SJCRH30 (cell line): ENCODE results near the gene DNAJB8. TPM values are rescaled to one million over a fixed set of nuclear protein-coding genes. Genes with fewer than 3 reads are reported as not detected.

ENCODE experiments used
- DNase-seq, 2 experiments: peaks; one replicate each; pipeline ENCODE4 v3.0.0-alpha.2; 2015 to 2020
- H3K27ac ChIP-seq: fragments of 250-450 bp; sonication (Bioruptor Pico); 2 replicates; pipeline ENCODE4 v1.5.1; 2020; ENCODE audit warnings: mild to moderate bottlenecking, moderate library complexity
- H3K27me3 ChIP-seq: fragments of 250-450 bp; sonication (Bioruptor Pico); 2 replicates; pipeline ENCODE4 v1.5.1; 2020; ENCODE audit warnings: mild to moderate bottlenecking, moderate library complexity
- H3K36me3 ChIP-seq: fragments of 250-450 bp; sonication (Bioruptor Pico); 2 replicates; pipeline ENCODE4 v1.5.1; 2020; ENCODE audit warnings: mild to moderate bottlenecking, moderate library complexity
- H3K4me1 ChIP-seq: fragments of 250-450 bp; sonication (Bioruptor Pico); 2 replicates; pipeline ENCODE4 v1.5.1; 2020; ENCODE audit warnings: mild to moderate bottlenecking, moderate library complexity
- H3K4me3 ChIP-seq: fragments of 250-450 bp; sonication (Bioruptor Pico); 2 replicates; pipeline ENCODE4 v1.5.1; 2020; ENCODE audit warnings: mild to moderate bottlenecking, moderate library complexity
- H3K9me3 ChIP-seq: fragments of 250-450 bp; sonication (Bioruptor Pico); replicated peaks from 2 replicates; pipeline ENCODE4 v1.5.1; 2020; ENCODE audit warnings: mild to moderate bottlenecking, moderate library complexity
- total RNA-seq: library from RNA; depleted of rRNA; stranded (reverse); fragments of >200 nt; shearing (Covaris generic); gene quantifications from 2 replicates; pipeline ENCODE4 v1.2.3, GENCODE V29; 2014

DNAJB8 gene
- total RNA-seq, 1 experiment from 2014 or later: not detected

- H3K4me1 ChIP-seq: no peaks in the 10 kb centered on the region
- no peak overlapping the region for H3K27ac ChIP-seq
- no peak overlapping the region for H3K4me3 ChIP-seq
- DNase-seq: no peak
- peaks cover 4% of the 10 kb centered on the region; the same call in 1 of the 2 replicates for H3K27me3 ChIP-seq
- H3K9me3 ChIP-seq: no peaks in the 10 kb centered on the region
- no peaks in the 10 kb centered on the region for H3K36me3 ChIP-seq
Observed at GRCh38 chr3:128498127-128498626, 31.5 kb upstream of the DNAJB8 start.

DNA sequence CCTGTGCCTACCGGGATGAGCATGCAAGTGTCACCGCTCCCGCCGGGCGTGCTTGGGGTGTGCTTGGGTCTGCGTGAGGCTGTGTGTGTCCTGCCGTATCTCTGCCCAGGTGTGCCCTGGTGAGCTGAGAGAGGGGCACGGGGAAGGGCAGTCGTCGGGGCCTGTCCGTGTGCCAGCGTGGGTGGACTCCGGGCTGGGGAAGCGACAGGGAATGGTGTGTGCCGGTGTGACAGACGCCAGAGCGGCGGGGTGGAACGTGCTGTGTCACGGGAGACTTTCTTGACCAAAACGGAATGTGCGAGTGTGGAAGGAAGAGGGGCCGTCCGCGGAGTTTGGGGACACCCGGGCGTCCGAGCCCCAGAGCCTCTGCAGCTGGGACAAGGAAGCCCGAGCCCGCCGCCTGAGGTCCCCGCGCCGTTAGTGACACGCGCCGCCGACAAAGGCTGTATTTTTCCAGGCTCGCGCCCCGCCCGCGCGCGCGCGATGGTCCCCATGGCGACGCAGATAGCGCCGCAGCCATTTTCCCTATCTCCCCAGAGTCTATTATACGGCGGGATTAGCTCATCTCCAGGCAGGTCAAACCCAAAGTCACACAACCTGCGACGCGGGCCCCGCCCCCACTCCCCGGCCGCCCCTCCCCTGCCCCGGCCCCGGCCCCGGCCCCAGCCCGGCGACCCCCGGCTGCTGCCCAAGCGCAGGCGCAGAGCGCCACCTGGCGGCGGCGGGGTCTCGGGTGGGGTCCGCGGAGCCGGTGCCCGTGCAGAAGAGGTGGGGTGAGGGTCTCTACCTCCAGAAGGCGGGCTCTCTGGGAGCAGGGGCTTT lies 30.8 kb upstream of the DNAJB8 start:
- H3K36me3 ChIP-seq: no peaks in the 10 kb centered on the region
- H3K4me1 ChIP-seq: no peaks in the 10 kb centered on the region
- no peaks in the 10 kb centered on the region for H3K9me3 ChIP-seq
- H3K27ac ChIP-seq: no peak overlapping the region
- DNase-seq: peak in 1 of 2 experiments; percentile 58
- peaks cover 4% of the 10 kb centered on the region; the same call in 1 of the 2 replicates for H3K27me3 ChIP-seq
- H3K4me3 ChIP-seq: peak overlapping the region; percentile 55

DNA sequence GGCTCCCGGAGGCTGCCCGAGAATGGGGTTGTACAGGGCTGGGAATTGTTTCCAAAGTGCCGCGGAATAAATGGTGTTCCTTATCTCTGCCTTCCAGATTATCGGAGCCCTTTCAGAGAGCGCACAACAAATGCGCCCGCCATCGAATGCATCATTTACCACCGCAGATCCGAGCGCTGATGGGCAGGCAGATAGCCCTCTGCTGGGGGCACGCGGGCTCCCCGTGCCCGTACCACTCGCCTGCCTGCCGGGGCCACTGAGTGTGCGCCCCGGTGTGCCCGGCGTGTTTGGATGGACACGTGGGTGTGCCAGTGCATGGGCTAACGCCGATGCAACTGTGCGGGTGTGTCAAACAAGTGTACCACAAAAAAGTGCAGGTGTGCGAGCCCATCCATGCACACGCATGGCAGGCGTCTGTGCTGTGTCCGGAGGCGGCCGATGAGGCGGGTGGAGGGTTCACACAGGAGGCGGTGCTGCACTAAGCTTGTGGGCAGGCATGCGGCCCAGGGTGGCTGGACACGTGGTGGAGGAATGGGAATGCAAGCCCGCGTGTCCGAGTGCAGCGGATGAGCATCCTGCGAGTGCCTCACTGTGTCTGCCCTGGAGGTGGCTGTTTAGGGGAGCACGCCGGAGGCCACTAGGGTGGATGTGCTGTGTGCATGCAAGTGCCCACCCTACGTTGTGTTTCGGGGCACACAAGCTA lies 30.1 kb upstream of the DNAJB8 start:
- H3K4me3 ChIP-seq: no peak overlapping the region
- H3K4me1 ChIP-seq: no peaks in the 10 kb centered on the region
- no peaks in the 10 kb centered on the region; the same call in 1 of the 2 replicates for H3K9me3 ChIP-seq
- no peak for DNase-seq
- H3K27ac ChIP-seq: no peak overlapping the region
- H3K27me3 ChIP-seq: peaks cover 4% of the 10 kb centered on the region; the same call in 1 of the 2 replicates
- H3K36me3 ChIP-seq: no peaks in the 10 kb centered on the region

- Histone ChIP-seq H3K36me3 (no peaks in the 10 kb centered on the region), H3K27me3 (peaks cover 4% of the 10 kb centered on the region; the same call in 1 of the 2 replicates), H3K9me3 (no peaks in the 10 kb centered on the region; the same call in 1 of the 2 replicates)
Observed at GRCh38 chr3:128496019-128496601, 29.4 kb upstream of the DNAJB8 start.

DNA sequence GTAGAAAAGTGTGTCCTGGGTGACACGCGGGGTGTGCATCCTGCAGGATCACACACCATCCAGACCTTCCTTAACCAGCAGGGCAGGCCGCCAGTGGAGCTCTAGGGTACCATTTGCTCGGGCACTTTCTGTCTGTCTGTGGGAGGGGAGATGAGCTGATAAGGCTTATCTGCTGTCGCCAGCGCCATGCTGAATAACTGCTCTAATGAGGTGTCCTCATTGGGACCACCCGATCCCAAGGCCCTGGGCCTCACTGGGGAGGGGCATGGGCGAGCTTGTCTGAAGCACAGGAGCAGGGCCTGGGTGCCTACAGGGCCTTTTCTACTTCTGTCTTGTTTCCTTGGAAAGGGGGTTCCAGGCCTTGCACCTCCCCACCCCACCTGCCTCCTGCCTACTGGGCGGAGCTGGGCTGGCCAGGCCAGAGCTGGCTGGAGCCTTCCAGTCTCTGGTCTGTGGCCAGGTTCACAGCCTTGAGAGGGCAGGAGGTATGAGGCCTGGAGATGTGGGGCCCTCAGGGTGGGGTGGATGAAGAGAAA lies 28.8 kb upstream of the DNAJB8 start:
- peaks cover 4% of the 10 kb centered on the region; the same call in 1 of the 2 replicates for H3K27me3 ChIP-seq
- no peaks in the 10 kb centered on the region for H3K4me1 ChIP-seq
- H3K9me3 ChIP-seq: no peaks in the 10 kb centered on the region; the same call in 1 of the 2 replicates
- DNase-seq: no peak
- H3K27ac ChIP-seq: no peak overlapping the region
- H3K4me3 ChIP-seq: no peak overlapping the region
- H3K36me3 ChIP-seq: no peaks in the 10 kb centered on the region

More at GRCh38 chr3:128496019-128496601, 29.4 kb upstream of the DNAJB8 start:
- Histone ChIP-seq H3K27ac (no peak overlapping the region), H3K4me3 (no peak overlapping the region), H3K4me1 (no peaks in the 10 kb centered on the region)
- DNase-seq: no peak

GRCh38 chr3:128494367-128494650 lies 27.6 kb upstream of the DNAJB8 start:
- no peak for DNase-seq
- no peaks in the 10 kb centered on the region; the same call in 1 of the 2 replicates for H3K9me3 ChIP-seq
- H3K36me3 ChIP-seq: no peaks in the 10 kb centered on the region
- H3K4me3 ChIP-seq: no peak overlapping the region
- H3K27me3 ChIP-seq: peaks cover 4% of the 10 kb centered on the region; the same call in 1 of the 2 replicates
- H3K27ac ChIP-seq: no peak overlapping the region
- no peaks in the 10 kb centered on the region for H3K4me1 ChIP-seq

GRCh38 chr3:128493570-128494366 lies 27.1 kb upstream of the DNAJB8 start:
- H3K4me3 ChIP-seq: no peak overlapping the region
- H3K27ac ChIP-seq: no peak overlapping the region
- H3K27me3 ChIP-seq: peaks cover 4% of the 10 kb centered on the region; the same call in 1 of the 2 replicates
- no peak for DNase-seq
- H3K4me1 ChIP-seq: no peaks in the 10 kb centered on the region
- no peaks in the 10 kb centered on the region; the same call in 1 of the 2 replicates for H3K9me3 ChIP-seq
- H3K36me3 ChIP-seq: no peaks in the 10 kb centered on the region

DNA sequence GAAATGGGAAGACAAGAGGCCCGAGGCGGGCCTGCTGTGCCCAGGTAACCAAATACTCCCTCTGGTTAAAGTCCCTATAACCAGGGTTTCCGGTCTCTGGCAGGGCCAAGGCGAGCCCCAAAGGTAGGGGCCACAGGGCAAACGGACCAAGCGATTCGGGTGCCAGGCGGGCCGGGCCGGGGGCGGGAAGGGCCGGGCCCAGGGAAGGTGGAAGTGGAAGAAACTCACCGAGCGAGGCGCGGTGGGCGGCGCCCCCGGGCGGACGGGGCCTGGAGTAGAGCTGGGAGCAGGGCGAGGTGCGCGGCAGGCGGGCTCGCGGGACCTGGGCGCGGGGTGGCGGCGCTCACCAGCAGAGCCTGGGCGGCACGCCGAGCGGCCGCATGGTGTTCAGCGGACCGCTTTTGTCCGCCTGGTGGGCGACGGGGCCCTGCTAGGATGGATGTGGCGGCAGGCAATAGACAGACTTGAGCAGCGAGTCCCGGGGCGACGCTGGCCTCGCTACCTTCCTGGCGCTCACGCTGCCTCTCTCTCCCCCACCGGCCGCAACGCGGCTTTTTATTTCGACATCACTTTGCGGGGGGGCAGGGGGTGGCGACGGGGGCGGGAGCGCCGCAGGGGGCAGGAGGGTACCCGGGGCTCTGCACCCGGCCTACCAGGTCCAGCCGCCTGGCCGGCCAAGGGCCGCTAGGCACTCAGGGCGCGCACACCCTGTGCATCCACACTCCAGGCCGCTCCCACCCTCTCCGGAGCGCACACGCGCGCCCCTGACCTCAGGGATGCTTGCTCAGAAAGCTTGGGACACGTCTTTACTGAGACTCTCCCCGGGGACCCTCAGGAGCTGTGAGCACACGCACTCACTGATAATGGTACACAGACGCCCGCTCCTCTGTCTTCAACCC lies 26.2 kb upstream of the DNAJB8 start, which contains the start of gene GATA2:
Gene GATA2, minus strand, starts transcription at position 531 of the 899 bp plus-strand sequence. CDS start 6,170 bp downstream, outside the sequence.
- Histone ChIP-seq H3K9me3 (no peaks in the 10 kb centered on the region; the same call in 1 of the 2 replicates), H3K36me3 (no peaks in the 10 kb centered on the region), H3K4me3 (no peak within 1 kb of the TSS), H3K4me1 (no peaks in the 10 kb centered on the region), H3K27ac (no peak within 1 kb of the TSS), H3K27me3 (no peaks in the 10 kb centered on the region)
- DNase-seq: no peak

DNA sequence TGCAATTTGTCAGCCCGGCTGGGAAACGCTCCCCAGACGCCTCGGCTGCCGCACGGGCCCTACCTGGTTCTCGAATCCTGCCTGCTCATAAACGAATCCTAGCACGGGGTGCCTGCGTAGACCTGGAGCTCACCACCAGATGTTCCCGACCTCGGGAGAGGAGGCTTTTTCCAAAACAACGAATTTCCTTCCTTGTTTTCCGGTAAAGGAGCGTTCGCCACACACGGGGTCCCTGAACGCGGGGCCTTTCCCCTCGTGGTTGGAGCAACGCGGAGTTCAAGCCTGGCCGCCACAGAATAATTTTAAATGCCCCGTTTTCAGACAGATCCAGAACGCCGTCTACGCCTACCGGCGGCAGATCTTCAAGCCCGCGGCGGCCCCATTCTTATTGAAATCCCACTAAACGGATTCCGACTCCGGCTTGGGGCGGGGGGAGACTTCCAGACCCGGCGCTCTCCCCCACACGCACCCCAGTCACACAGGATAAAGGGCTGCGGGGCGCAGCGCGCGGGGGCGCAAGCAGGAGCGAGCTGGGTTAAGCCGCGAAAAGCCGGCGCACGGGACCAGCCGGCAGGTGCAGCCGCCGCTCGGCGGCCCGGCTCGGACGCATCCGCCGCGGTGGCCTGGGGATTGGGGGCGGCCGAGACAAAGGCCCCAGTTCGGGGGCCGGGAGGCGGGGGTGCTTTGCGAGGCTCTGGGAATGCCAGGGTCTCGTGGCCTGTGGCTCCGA lies 25.4 kb upstream of the DNAJB8 start:
- H3K4me1 ChIP-seq: no peaks in the 10 kb centered on the region
- H3K36me3 ChIP-seq: no peaks in the 10 kb centered on the region
- no peaks in the 10 kb centered on the region for H3K27me3 ChIP-seq
- DNase-seq: no peak
- no peaks in the 10 kb centered on the region; the same call in 1 of the 2 replicates for H3K9me3 ChIP-seq
- no peak overlapping the region for H3K4me3 ChIP-seq
- H3K27ac ChIP-seq: no peak overlapping the region

DNA sequence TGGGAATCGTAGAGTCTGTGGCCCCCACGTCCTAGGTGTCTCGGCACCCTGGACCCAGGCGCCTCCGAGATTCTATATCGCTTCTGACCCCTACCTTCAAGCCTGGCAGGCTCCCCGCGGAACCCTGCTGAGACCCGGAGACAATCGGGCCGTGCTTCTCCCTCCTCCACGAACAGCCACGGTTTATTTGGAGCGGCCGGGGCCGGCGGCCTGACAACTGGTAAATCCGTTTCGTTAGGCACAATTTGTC lies 24.9 kb upstream of the DNAJB8 start:
- H3K4me1 ChIP-seq: no peaks in the 10 kb centered on the region
- H3K4me3 ChIP-seq: no peak overlapping the region
- H3K36me3 ChIP-seq: no peaks in the 10 kb centered on the region
- no peak overlapping the region for H3K27ac ChIP-seq
- no peak for DNase-seq
- H3K27me3 ChIP-seq: no peaks in the 10 kb centered on the region
- no peaks in the 10 kb centered on the region; the same call in 1 of the 2 replicates for H3K9me3 ChIP-seq

GRCh38 chr3:128490915-128491690 lies 24.4 kb upstream of the DNAJB8 start:
- Histone ChIP-seq H3K4me3 (no peak overlapping the region), H3K9me3 (no peaks in the 10 kb centered on the region; the same call in 1 of the 2 replicates), H3K4me1 (peaks cover 2% of the 10 kb centered on the region), H3K27me3 (no peaks in the 10 kb centered on the region), H3K27ac (no peak overlapping the region), H3K36me3 (0 out of 2 replicates have a peak, but pooled peaks cover 4% of the 10 kb centered on the region)
- no peak for DNase-seq

DNA sequence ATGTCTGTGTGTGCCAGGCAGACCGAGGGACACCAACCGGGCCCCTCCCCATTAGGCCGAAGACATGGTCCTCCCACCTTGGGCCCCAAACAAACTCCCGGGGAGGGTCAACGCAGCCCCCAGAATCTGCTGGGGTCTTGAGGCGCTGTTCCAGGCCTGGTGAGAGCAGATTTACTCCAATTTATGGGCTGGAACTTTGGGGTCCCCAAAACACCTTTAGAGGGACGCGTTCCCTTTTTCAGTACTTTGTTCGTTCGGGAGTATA lies 23.9 kb upstream of the DNAJB8 start:
- Histone ChIP-seq H3K9me3 (no peaks in the 10 kb centered on the region; the same call in 1 of the 2 replicates), H3K4me3 (no peak overlapping the region), H3K4me1 (peaks cover 5% of the 10 kb centered on the region), H3K27ac (no peak overlapping the region), H3K36me3 (peaks cover 8% of the 10 kb centered on the region), H3K27me3 (no peaks in the 10 kb centered on the region)
- DNase-seq: no peak
